ENCODE results near the gene PNLIP.

DNA sequence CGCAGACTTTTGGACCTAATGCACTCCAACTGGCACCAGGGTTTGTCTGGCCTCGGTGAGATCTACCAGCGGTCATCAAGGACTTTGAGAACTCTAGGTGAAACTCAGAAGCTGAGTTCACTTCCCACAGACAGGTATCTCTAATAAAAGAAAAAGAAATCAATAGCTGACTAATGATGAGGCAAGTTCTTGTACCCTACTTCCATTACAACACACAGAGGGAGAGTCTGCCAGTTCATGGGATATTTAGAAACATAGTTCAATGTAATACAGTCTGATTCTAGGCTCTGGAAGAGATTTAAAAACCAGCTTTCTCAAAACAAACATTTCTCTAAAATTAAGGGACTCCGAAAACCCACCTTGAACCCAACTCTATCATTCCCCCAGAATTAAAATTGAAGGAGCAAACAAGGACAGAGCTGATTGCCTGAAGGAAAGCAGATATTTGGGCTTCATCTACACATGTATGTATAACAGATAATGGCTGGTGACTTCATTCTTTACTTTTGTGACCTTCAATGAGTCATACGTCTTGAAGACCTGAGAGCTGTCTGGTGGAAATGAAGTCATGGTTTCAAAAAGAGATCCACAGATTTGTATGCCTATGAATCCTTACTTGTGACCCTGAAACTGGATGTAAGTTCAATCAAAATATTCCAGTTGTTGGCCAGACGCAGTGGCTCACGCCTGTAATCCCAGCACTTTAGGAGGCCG is 42.3 kb downstream of the PNLIP start:
- TF ChIP-seq, protein P1, sequence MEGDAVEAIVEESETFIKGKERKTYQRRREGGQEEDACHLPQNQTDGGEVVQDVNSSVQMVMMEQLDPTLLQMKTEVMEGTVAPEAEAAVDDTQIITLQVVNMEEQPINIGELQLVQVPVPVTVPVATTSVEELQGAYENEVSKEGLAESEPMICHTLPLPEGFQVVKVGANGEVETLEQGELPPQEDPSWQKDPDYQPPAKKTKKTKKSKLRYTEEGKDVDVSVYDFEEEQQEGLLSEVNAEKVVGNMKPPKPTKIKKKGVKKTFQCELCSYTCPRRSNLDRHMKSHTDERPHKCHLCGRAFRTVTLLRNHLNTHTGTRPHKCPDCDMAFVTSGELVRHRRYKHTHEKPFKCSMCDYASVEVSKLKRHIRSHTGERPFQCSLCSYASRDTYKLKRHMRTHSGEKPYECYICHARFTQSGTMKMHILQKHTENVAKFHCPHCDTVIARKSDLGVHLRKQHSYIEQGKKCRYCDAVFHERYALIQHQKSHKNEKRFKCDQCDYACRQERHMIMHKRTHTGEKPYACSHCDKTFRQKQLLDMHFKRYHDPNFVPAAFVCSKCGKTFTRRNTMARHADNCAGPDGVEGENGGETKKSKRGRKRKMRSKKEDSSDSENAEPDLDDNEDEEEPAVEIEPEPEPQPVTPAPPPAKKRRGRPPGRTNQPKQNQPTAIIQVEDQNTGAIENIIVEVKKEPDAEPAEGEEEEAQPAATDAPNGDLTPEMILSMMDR (IDR thresholded peaks at IDR 0.05) = no peak
- TF ChIP-seq POLR2A (IDR thresholded peaks at IDR 0.05) = no peak
